Small intestine (tissue), 16 donors: Measurements from ENCODE around the gene F12. TPM values are rescaled to one million over a fixed set of nuclear protein-coding genes. Genes with fewer than 3 reads are reported as not detected.
A peak's percentile ranks its signal among the peaks of the same experiment; 100 is the strongest.

Experiments used
- DNase-seq, 2 donors: peaks; one replicate each; pipeline versions ENCODE4 v3.0.0 to v3.0.0-alpha.2; 2013
- FAIRE-seq: peaks from 2 replicates; lab custom pipeline; 2012; peaks lifted over from hg19 to GRCh38; lab: Jason Lieb, UNC
- H3K27ac ChIP-seq, 3 donors: one replicate each; pipeline ENCODE4 v1.5.1; 2013; ENCODE audit warnings: low read length in 2 of 3, mild to moderate bottlenecking in 2 of 3, control low read depth in 1 of 3, inconsistent platforms in 1 of 3, low read depth in 1 of 3, moderate library complexity in 1 of 3
- H3K27me3 ChIP-seq, 3 donors: one replicate each; pipeline ENCODE4 v1.6.1; 2013; ENCODE audit warnings: low read length in 3 of 3, inconsistent platforms in 1 of 3; ENCODE audit not compliant: control insufficient read depth in 3 of 3, insufficient read depth in 3 of 3
- H3K36me3 ChIP-seq, 3 donors: one replicate each; pipeline ENCODE4 v1.6.1; 2013; ENCODE audit warnings: low read length in 3 of 3, inconsistent platforms in 1 of 3, low read depth in 1 of 3, mild to moderate bottlenecking in 1 of 3, moderate library complexity in 1 of 3; ENCODE audit not compliant: control insufficient read depth in 3 of 3, insufficient read depth in 2 of 3
- H3K4me1 ChIP-seq, 3 donors: one replicate each; pipeline ENCODE4 v1.6.1; 2013; ENCODE audit warnings: low read length in 2 of 3, inconsistent platforms in 1 of 3, low read depth in 1 of 3, mild to moderate bottlenecking in 1 of 3, moderate library complexity in 1 of 3; ENCODE audit not compliant: control insufficient read depth in 3 of 3, insufficient read depth in 2 of 3
- H3K4me3 ChIP-seq, 3 donors: one replicate each; pipeline ENCODE4 v1.5.1; 2013; ENCODE audit warnings: low read length in 3 of 3, control low read depth in 1 of 3, inconsistent platforms in 1 of 3, low read depth in 1 of 3, mild to moderate bottlenecking in 1 of 3, moderate library complexity in 1 of 3
- H3K9me3 ChIP-seq, 2 donors: one replicate each; pipeline ENCODE4 v1.6.1; 2013; ENCODE audit warnings: low read depth in 1 of 2, low read length in 1 of 2; ENCODE audit not compliant: control insufficient read depth in 2 of 2, insufficient read depth in 1 of 2
- WGBS, 3 donors: extraction: QIAGEN DNeasy Blood & Tissue Kit; methylation state at CpG; one replicate each; pipeline ENCODE4 v1.1.7; 2013; 5-methylcytosine and 5-hydroxymethylcytosine counted together
- long read RNA-seq, 10 donors: transcript quantifications; one replicate each; lab custom pipeline, GENCODE V29; 2026
- polyA plus RNA-seq, 4 donors: library from polyadenylated mRNA; stranded (reverse) in 3 of 4; unstranded in 1 of 4; fragments of 200-250 nt in 3 of 4; fragments of 120-200 nt in 1 of 4; gene quantifications; one replicate each; pipeline versions ENCODE4 v1.2.1 to v1.2.3, GENCODE V29; 2013
- donor health status: healthy with polysubstance abuse.
- donor health status: control.
- donor health status: control.
- donor health status: Bipolar disorder and iron deficiency.
- donor health status: healthy.

Gene F12
- polyA plus RNA-seq, result 10 to 100 TPM in 3 of 4 donors, under 1 TPM in 1; 0.28 to 22.4 (median 18.6) TPM
- long read RNA-seq, donor 1, result 0 reads
- long read RNA-seq, donor 2, result 0 reads
- long read RNA-seq, donor 3, result 0 reads
- long read RNA-seq, donor 4, result 0 reads
- long read RNA-seq, donor 5, result 0 reads
- long read RNA-seq, donor 6, result 0 reads
- long read RNA-seq, donor 7, result 0 reads
- long read RNA-seq, donor 8, partial matches to known transcripts, result 0 of 1 reads
- long read RNA-seq, donor 8, other reads (novel, unspliced or antisense), result 0 of 1 reads
- long read RNA-seq, donor 9, result 0 reads
- long read RNA-seq, donor 10, result 0 reads

GRCh38 chr5:177409043-177409801 is at the start of gene F12:
F12 (minus strand) TSS chr5:177409564; CDS start chr5:177409527, 37 bp downstream.
- WGBS, 3 donors, result 87 to 91% (median 90%) methylated on average over 9 of the region's 9 CpGs
- no peak within 1 kb of the TSS for H3K4me3 ChIP-seq
- H3K9me3 ChIP-seq, result no peaks in the 10 kb centered on the region
- peaks cover 0 to 15% (median 2%) of the 10 kb centered on the region in 3 donors for H3K4me1 ChIP-seq
- H3K36me3 ChIP-seq, result no peaks in the 10 kb centered on the region
- no peak for DNase-seq
- FAIRE-seq, result no peak
- H3K27me3 ChIP-seq, result peaks cover 0 to 19% (median 0%) of the 10 kb centered on the region in 3 donors
- H3K27ac ChIP-seq, result no peak within 1 kb of the TSS

GRCh38 chr5:177458912-177459350 is 49.6 kb upstream of the F12 start:
- H3K4me1 ChIP-seq, result peaks cover 0 to 12% (median 0%) of the 10 kb centered on the region in 3 donors
- H3K4me3 ChIP-seq, result no peak overlapping the region
- DNase-seq, result no peak
- FAIRE-seq, result no peak
- H3K27ac ChIP-seq, result no peak overlapping the region
- peaks cover 0 to 52% (median 0%) of the 10 kb centered on the region in 3 donors for H3K36me3 ChIP-seq
- no peaks in the 10 kb centered on the region for H3K27me3 ChIP-seq
- 89 to 91% (median 89%) methylated on average over 14 of the region's 14 CpGs for WGBS, 3 donors
- H3K9me3 ChIP-seq, result no peaks in the 10 kb centered on the region

DNA sequence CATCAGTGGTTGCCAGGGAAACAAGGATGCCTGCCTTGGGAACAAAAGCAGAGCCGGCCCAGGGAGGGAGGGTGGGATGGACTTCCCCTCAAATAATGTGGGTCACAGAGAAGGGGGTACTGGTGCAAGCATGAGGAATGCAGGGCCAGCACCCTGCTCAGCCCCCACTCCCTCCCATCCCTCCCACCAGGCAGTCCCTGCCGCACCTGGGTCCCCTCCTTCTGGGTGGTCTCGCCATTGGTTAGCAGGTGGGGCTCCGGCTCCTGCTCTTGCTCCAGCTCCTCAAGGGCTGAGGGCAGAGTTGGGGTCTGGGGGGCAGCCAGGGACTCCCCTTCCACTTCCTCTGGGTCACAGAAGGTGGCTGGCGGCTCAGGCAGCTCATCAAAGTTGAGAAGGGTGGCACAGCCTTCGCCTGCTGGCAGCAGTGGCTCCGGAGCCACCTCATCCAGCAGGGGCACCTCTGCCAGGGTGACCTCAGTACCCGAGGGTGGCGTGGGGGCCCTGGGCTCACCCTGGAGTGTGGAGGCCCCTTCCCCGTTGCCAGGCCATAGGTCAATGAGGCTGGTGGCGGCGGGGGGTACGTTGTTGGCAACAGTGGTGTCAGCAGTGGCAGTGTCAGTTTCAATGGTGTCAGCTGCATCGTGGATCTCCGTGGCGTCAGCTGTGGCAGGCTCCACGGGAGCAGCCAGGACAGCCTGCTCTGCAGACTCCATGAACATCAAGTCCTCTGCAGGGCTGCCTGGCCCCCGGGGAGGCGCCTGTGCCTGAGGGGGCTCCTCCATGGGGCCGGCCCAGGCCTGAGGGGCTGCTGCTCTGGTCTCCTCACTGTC is 48.7 kb upstream of the F12 start:
- H3K27ac ChIP-seq, result peak overlapping the region in 1 of 3 donors; percentile 48
- no peaks in the 10 kb centered on the region for H3K9me3 ChIP-seq
- H3K4me1 ChIP-seq, result peaks cover 0 to 17% (median 0%) of the 10 kb centered on the region in 3 donors
- H3K4me3 ChIP-seq, result no peak overlapping the region
- DNase-seq (no peak), FAIRE-seq (no peak)
- H3K36me3 ChIP-seq, result peaks cover 0 to 52% (median 0%) of the 10 kb centered on the region in 3 donors
- H3K27me3 ChIP-seq, result peaks cover 0 to 4% (median 0%) of the 10 kb centered on the region in 3 donors
- 78 to 89% (median 85%) methylated on average over 18 to 20 of the region's 20 CpGs for WGBS, 3 donors

DNA sequence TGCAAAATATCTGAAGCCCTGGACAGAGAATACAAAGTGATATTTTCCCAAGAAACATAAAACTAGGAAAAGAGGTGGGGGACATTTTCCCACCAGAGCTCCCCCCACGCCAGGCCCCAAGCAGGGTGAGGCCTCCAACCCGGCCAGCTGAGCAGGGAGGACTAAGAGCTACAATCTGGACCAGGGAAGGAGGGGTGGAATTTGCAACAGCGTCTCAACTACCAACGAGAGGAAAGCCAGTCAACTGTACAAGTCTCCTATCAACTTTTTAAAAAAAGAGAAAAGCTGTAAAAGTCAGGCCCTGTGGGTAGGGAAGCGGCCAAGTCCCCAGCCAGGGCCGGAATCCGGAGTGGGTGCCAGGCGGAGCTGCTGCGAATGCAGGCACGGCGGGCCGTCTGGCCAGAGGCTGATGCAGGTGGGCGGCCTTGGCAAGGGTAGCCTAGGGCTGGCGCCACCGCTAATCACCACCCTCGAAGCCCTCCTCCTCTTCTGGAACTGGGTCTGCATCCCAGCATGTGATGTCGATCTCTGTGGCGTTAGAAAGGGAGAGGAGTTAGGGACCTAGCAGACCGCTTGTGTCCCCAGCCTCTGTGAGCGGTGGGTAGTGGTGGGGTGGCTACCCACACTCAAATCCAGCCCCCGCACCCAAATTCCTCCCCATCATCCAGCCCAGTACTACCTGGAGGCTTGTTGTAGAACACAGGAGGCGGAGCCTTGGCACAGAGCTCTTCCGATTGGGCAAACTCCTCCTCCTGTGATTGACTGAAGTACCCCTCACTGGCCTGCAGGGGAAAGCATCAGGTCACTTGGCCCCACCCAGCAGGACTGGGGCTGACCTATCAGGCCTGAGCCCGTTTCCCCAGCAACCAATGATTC is 47.9 kb upstream of the F12 start:
- no peak for FAIRE-seq
- 80 to 87% (median 81%) methylated on average over 24 of the region's 24 CpGs for WGBS, 3 donors
- H3K4me3 ChIP-seq, result no peak overlapping the region
- H3K27me3 ChIP-seq, result peaks cover 0 to 4% (median 0%) of the 10 kb centered on the region in 3 donors
- DNase-seq, result peak; percentile 81 to 85
- no peaks in the 10 kb centered on the region for H3K9me3 ChIP-seq
- no peak overlapping the region for H3K27ac ChIP-seq
- H3K36me3 ChIP-seq, result peaks cover 0 to 46% (median 0%) of the 10 kb centered on the region in 3 donors
- peaks cover 0 to 17% (median 0%) of the 10 kb centered on the region in 3 donors for H3K4me1 ChIP-seq

- Histone ChIP-seq H3K9me3 (no peaks in the 10 kb centered on the region), H3K4me1 (peaks cover 0 to 17% (median 0%) of the 10 kb centered on the region in 3 donors), H3K36me3 (peaks cover 0 to 43% (median 0%) of the 10 kb centered on the region in 3 donors), H3K4me3 (no peak overlapping the region), H3K27me3 (peaks cover 0 to 4% (median 0%) of the 10 kb centered on the region in 3 donors), H3K27ac (no peak overlapping the region)
- DNase-seq (no peak), FAIRE-seq (no peak)
- WGBS, 3 donors, result 27 to 33% (median 29%) methylated on average over 11 to 12 of the region's 12 CpGs
Observed at GRCh38 chr5:177456591-177456964, 47.2 kb upstream of the F12 start.

DNA sequence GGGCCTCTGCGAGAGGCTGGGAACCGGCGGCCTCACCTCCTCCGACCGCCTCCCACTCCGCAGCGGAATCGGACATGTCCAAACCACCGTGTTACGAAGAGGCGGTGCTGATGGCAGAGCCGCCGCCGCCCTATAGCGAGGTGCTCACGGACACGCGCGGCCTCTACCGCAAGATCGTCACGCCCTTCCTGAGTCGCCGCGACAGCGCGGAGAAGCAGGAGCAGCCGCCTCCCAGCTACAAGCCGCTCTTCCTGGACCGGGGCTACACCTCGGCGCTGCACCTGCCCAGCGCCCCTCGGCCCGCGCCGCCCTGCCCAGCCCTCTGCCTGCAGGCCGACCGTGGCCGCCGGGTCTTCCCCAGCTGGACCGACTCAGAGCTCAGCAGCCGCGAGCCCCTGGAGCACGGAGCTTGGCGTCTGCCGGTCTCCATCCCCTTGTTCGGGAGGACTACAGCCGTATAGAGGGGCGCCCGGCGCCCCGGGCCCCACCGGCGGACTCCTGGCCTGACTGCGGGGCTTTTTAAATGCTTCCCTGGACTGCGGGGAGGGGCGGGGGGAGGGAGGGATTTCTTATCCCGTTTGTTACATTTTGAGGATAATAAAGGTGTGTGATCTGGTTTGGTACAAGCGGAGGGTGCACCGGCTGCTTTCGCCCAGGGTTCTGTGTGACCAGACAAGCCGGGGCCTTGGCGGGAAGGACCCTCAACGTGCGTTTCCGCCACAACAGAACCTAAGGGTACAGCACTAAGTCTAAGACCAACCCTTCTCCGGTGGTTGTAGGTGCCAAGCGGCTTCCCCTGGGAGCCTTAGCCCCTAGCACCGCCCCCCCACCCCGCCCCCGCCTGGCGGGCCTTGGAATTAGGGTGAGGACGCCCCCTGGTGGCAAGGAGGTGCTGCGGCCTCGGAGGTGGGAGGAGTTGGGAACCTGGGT is 46.6 kb upstream of the F12 start:
- peak; percentile 89 to 97 for DNase-seq
- 0 to 1% (median 0%) methylated on average over 55 to 76 of the region's 76 CpGs for WGBS, 3 donors
- FAIRE-seq, result no peak
- Histone ChIP-seq H3K4me1 (peaks cover 0 to 17% (median 0%) of the 10 kb centered on the region in 3 donors), H3K4me3 (peak overlapping the region; percentile 43 to 71 (median 63)), H3K27ac (peak overlapping the region; percentile 76 to 89 (median 77)), H3K9me3 (no peaks in the 10 kb centered on the region), H3K36me3 (peaks cover 0 to 39% (median 0%) of the 10 kb centered on the region in 3 donors), H3K27me3 (peaks cover 0 to 4% (median 0%) of the 10 kb centered on the region in 3 donors)
